Activated T-cell treated with anti-CD3 and anti-CD28 coated beads, Interleukin-2, amount 50 U/mL, for 4 hours (primary cell): ENCODE results near the gene RMI2. TPM values are rescaled to one million over a fixed set of nuclear protein-coding genes. Genes with fewer than 3 reads are reported as not detected.

Experiments
- ATAC-seq, 2 donors: fragments of 200-7000 bp; cut with Tn5 transposase; one replicate each; pipeline ENCODE4 v1.10.0; 2021
- DNase-seq: peaks from one replicate; pipeline ENCODE4 v3.0.0-alpha.2; 2020
- H3K27me3 Mint-ChIP-seq: one replicate; pipeline ENCODE4 v1.8.0; 2021; ENCODE audit warnings: low read depth, mixed read lengths
- H3K36me3 Mint-ChIP-seq: one replicate; pipeline ENCODE4 v1.8.0; 2022; ENCODE audit warnings: mixed read lengths; ENCODE audit not compliant: insufficient read depth
- H3K4me1 Mint-ChIP-seq: one replicate; pipeline ENCODE4 v1.8.0; 2021; ENCODE audit warnings: low read depth, mixed read lengths
- H3K4me3 Mint-ChIP-seq: one replicate; pipeline ENCODE4 v1.8.0; 2021; ENCODE audit warnings: mild to moderate bottlenecking, moderate library complexity, mixed read lengths
- H3K9me3 Mint-ChIP-seq: one replicate; pipeline ENCODE4 v1.8.0; 2021; ENCODE audit warnings: mixed read lengths
- total RNA-seq, 3 donors: library from RNA; stranded (reverse); gene quantifications; one replicate each; pipeline ENCODE4 v1.2.1, GENCODE V29; 2021

RMI2 gene
- total RNA-seq, 3 donors from 2014 or later, result 5.5 to 12.9 (median 12.8) TPM

GRCh38 chr16:11396241-11397048 lies 51.2 kb downstream of the RMI2 start:
- DNase-seq, result peak; percentile 66
- H3K4me1 Mint-ChIP-seq, result no peaks in the 10 kb centered on the region
- H3K27me3 Mint-ChIP-seq, result no peaks in the 10 kb centered on the region
- no peak overlapping the region for H3K4me3 Mint-ChIP-seq
- no peaks in the 10 kb centered on the region for H3K9me3 Mint-ChIP-seq
- H3K36me3 Mint-ChIP-seq, result no peaks in the 10 kb centered on the region
- peak; percentile 74 to 79 for ATAC-seq

DNA sequence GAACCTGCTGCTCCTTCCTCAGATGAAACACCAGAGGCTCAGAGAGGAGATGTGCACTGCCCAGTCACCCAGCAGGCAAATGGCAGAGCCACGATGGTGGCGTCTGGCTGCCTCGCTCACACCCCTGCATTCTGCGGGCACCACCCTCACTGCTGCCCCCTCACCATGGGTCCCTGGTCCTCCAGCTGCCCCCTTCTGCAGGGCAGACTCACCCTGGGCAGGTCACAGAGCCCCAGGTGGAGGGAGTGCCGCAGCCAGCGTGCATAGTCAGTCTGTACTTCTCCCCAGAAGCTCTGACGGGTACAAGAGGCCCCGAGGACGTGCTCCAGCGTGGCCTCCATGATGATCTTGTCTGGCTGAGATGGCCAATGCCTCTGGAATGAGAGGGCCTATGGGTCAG lies 52.9 kb downstream of the RMI2 start:
- DNase-seq, result no peak
- no peaks in the 10 kb centered on the region for H3K27me3 Mint-ChIP-seq
- no peaks in the 10 kb centered on the region for H3K4me1 Mint-ChIP-seq
- H3K36me3 Mint-ChIP-seq, result no peaks in the 10 kb centered on the region
- no peak overlapping the region for H3K4me3 Mint-ChIP-seq
- H3K9me3 Mint-ChIP-seq, result no peaks in the 10 kb centered on the region
- ATAC-seq, result no peak

DNA sequence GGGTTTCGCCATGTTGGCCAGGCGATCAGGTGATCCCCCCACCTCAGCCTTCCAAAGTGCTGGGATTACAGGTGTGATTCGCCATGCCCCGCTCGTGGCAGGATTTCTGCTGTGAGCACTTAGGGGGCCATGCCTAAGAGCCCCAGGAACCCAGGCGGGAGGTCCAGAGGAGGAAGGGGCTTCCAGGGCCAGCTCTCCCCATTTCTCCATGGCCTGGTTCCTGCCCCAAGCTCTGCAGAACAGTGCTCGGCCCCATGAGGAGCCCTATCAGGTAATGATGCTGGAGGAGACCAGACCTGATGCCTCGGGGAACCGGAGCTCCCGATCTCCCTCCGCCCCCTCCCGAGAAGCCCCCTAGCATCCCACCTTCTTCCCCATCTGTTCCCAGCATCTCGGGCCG lies 53.6 kb downstream of the RMI2 start:
- Mint-ChIP-seq H3K4me3 (no peak overlapping the region), H3K4me1 (no peaks in the 10 kb centered on the region), H3K9me3 (no peaks in the 10 kb centered on the region), H3K36me3 (no peaks in the 10 kb centered on the region), H3K27me3 (no peaks in the 10 kb centered on the region)
- DNase-seq (no peak), ATAC-seq (no peak)

GRCh38 chr16:11399261-11399831 lies 54.1 kb downstream of the RMI2 start:
- no peak for DNase-seq
- no peaks in the 10 kb centered on the region for H3K36me3 Mint-ChIP-seq

GRCh38 chr16:11400076-11400475 lies 54.8 kb downstream of the RMI2 start:
- DNase-seq, result no peak
- Mint-ChIP-seq H3K4me3 (no peak overlapping the region), H3K4me1 (no peaks in the 10 kb centered on the region), H3K36me3 (no peaks in the 10 kb centered on the region), H3K9me3 (no peaks in the 10 kb centered on the region), H3K27me3 (no peaks in the 10 kb centered on the region)
- no peak for ATAC-seq

More at GRCh38 chr16:11399261-11399831, 54.1 kb downstream of the RMI2 start:
- Mint-ChIP-seq H3K4me1 (no peaks in the 10 kb centered on the region), H3K9me3 (no peaks in the 10 kb centered on the region), H3K27me3 (no peaks in the 10 kb centered on the region), H3K4me3 (no peak overlapping the region)
- ATAC-seq, result no peak

Other genes with a start within 250 kb of the RMI2 start
- 100 to 1,000 TPM; 112 to 148 (median 114) TPM for gene SOCS1, start 89.3 kb upstream of the RMI2 start, total RNA-seq
- gene TNP2, start 76.1 kb upstream of the RMI2 start, total RNA-seq, result not detected
- gene PRM3, start 71.8 kb upstream of the RMI2 start, total RNA-seq, result not detected
- gene PRM2, start 69.0 kb upstream of the RMI2 start, total RNA-seq, result not detected
- gene PRM1, start 64.1 kb upstream of the RMI2 start, total RNA-seq, result not detected
- gene LITAF, start 241.5 kb downstream of the RMI2 start, total RNA-seq, result 100 to 1,000 TPM in 2 of 3 donors, 10 to 100 TPM in 1; 68.4 to 127 (median 103) TPM